H1 (cell line): ENCODE measurements around the gene MZT2A. TPM values are rescaled to one million over a fixed set of nuclear protein-coding genes. Genes with fewer than 3 reads are reported as not detected.
"Not testable (repeated sequence)": the region's sequence is repeated elsewhere in the genome, so short reads cannot be mapped to it uniquely, and the experiment has no call there.

Source experiments
- CTCF ChIA-PET: fragments of 300-600 bp; sonication (Branson Sonifier 250); formaldehyde crosslinking; loops from one replicate; lab custom pipeline; 2021; ENCODE audit not compliant: partially characterized antibody; lab: Charles Lee
- POLR2A ChIA-PET: fragments of 300-600 bp; sonication (Branson Sonifier 250); formaldehyde crosslinking; loops from one replicate; lab custom pipeline; 2021; ENCODE audit warnings: inconsistent platforms; ENCODE audit not compliant: partially characterized antibody; lab: Charles Lee
- DNase-seq, 2 experiments: peaks; one replicate each; pipeline versions ENCODE4 v3.0.0 to v3.0.0-alpha.2; 2010 to 2022; ENCODE audit warnings: low spot score in 2 of 2, low read depth in 1 of 2, mixed read lengths in 1 of 2
- FAIRE-seq: peaks from 2 replicates; lab custom pipeline; 2011; peaks lifted over from hg19 to GRCh38; lab: Jason Lieb, UNC
- H2AFZ ChIP-seq: 2 replicates; pipeline ENCODE4 v1.8.1; 2012; ENCODE audit warnings: low read length, inconsistent platforms
- H2AK5ac ChIP-seq: 2 replicates; pipeline ENCODE4 v1.6.1; 2013; ENCODE audit warnings: low read depth, low read length
- H2BK120ac ChIP-seq: replicated peaks from 2 replicates; pipeline ENCODE3; 2013; ENCODE audit warnings: low read depth, low read length, inconsistent platforms
- H2BK12ac ChIP-seq: 2 replicates; pipeline ENCODE4 v1.6.1; 2013; ENCODE audit warnings: low read depth, low read length
- H2BK15ac ChIP-seq: 2 replicates; pipeline ENCODE4 v1.6.1; 2013; ENCODE audit warnings: low read length
- H2BK20ac ChIP-seq: 2 replicates; pipeline ENCODE4 v1.6.1; 2013; ENCODE audit warnings: low read length
- H2BK5ac ChIP-seq: 2 replicates; pipeline ENCODE4 v1.6.1; 2013; ENCODE audit warnings: low read depth, low read length
- H3K14ac ChIP-seq: 2 replicates; pipeline ENCODE4 v1.6.1; 2013; ENCODE audit warnings: inconsistent platforms; ENCODE audit not compliant: insufficient read length
- H3K18ac ChIP-seq: 2 replicates; pipeline ENCODE4 v1.6.1; 2013; ENCODE audit warnings: low read length; ENCODE audit errors: extremely low read depth
- H3K23ac ChIP-seq: 2 replicates; pipeline ENCODE4 v1.6.1; 2013; ENCODE audit warnings: inconsistent platforms; ENCODE audit not compliant: insufficient read length
- H3K23me2 ChIP-seq: 2 replicates; pipeline ENCODE4 v1.6.1; 2013; ENCODE audit warnings: low read depth, low read length
- H3K27ac ChIP-seq: 2 replicates; pipeline ENCODE4 v1.6.1; 2011; ENCODE audit warnings: low read depth, low read length, inconsistent platforms
- H3K27me3 ChIP-seq, 4 experiments: replicated peaks in 1 of 4; 1 replicate in 1 of 4; 2 replicates in 3 of 4; pipeline versions ENCODE4 v1.6.1 to v1.8.1; 2011 to 2013; ENCODE audit warnings: low read length in 3 of 4, mild to moderate bottlenecking in 3 of 4, inconsistent platforms in 2 of 4, mixed read lengths in 2 of 4, moderate library complexity in 1 of 4; ENCODE audit not compliant: control insufficient read depth in 3 of 4, insufficient read depth in 3 of 4; ENCODE audit errors: extremely low read depth in 1 of 4
- H3K36me3 ChIP-seq, 4 experiments: 2 replicates each; pipeline versions ENCODE4 v1.6.1 to v1.8.1; 2011 to 2013; ENCODE audit warnings: mild to moderate bottlenecking in 4 of 4, low read length in 3 of 4, moderate library complexity in 2 of 4, control low read depth in 1 of 4, inconsistent platforms in 1 of 4; ENCODE audit not compliant: insufficient read depth in 4 of 4, control insufficient read depth in 2 of 4
- H3K4ac ChIP-seq: replicated peaks from 2 replicates; pipeline ENCODE3; 2013; ENCODE audit warnings: low read length, low read depth, mixed read lengths, inconsistent platforms; ENCODE audit not compliant: insufficient read length
- H3K4me1 ChIP-seq, 4 experiments: replicated peaks in 1 of 4; 1 replicate in 1 of 4; 2 replicates in 3 of 4; pipeline versions ENCODE4 v1.6.1 to v1.8.1; 2011 to 2013; ENCODE audit warnings: low read length in 3 of 4, inconsistent platforms in 2 of 4, mixed read lengths in 1 of 4; ENCODE audit not compliant: insufficient read depth in 4 of 4, control insufficient read depth in 3 of 4
- H3K4me2 ChIP-seq, 2 experiments: 2 replicates each; pipeline versions ENCODE4 v1.6.1 to v1.8.1; 2011 to 2013; ENCODE audit warnings: low read depth in 2 of 2, low read length in 2 of 2, control low read depth in 1 of 2, inconsistent platforms in 1 of 2, mild to moderate bottlenecking in 1 of 2; ENCODE audit not compliant: insufficient read depth in 1 of 2
- H3K4me3 ChIP-seq, 4 experiments: fragments of 200-600, 300-600 bp in 1 of 4; sonication (generic), shearing (Covaris generic), sonication (Bioruptor Twin) in 1 of 4; 2 replicates each; pipeline versions ENCODE4 v1.5.1 to v1.8.1; 2011 to 2016; ENCODE audit warnings: low read length in 4 of 4, low read depth in 3 of 4, control low read depth in 2 of 4, inconsistent platforms in 2 of 4, mild to moderate bottlenecking in 2 of 4, mixed read lengths in 1 of 4, moderate library complexity in 1 of 4; ENCODE audit not compliant: insufficient read depth in 2 of 4; ENCODE audit errors: extremely low read depth in 1 of 4
- H3K56ac ChIP-seq: replicated peaks from 2 replicates; pipeline ENCODE3; 2013; ENCODE audit warnings: low read depth, mild to moderate bottlenecking, mixed read lengths, low read length, inconsistent platforms; ENCODE audit not compliant: insufficient read length
- H3K79me1 ChIP-seq: 2 replicates; pipeline ENCODE4 v1.6.1; 2013; ENCODE audit warnings: low read depth, low read length, control low read depth
- H3K79me2 ChIP-seq, 2 experiments: 2 replicates each; pipeline versions ENCODE4 v1.6.1 to v1.8.1; 2012 to 2013; ENCODE audit warnings: low read length in 2 of 2, mild to moderate bottlenecking in 2 of 2, inconsistent platforms in 1 of 2; ENCODE audit not compliant: insufficient read depth in 2 of 2, control insufficient read depth in 1 of 2
- H3K9ac ChIP-seq, 4 experiments: replicated peaks in 1 of 4; 1 replicate in 1 of 4; 2 replicates in 3 of 4; pipeline versions ENCODE4 v1.6.1 to v1.8.1; 2011 to 2013; ENCODE audit warnings: low read depth in 3 of 4, low read length in 3 of 4, control low read depth in 2 of 4, mild to moderate bottlenecking in 2 of 4, moderate library complexity in 2 of 4, inconsistent platforms in 1 of 4; ENCODE audit errors: extremely low read depth in 1 of 4
- H3K9me3 ChIP-seq, 2 experiments: 2 replicates each; pipeline versions ENCODE4 v1.6.1 to v1.8.1; 2012 to 2013; ENCODE audit warnings: mild to moderate bottlenecking in 2 of 2, moderate library complexity in 2 of 2, control low read depth in 1 of 2, inconsistent platforms in 1 of 2, low read depth in 1 of 2, low read length in 1 of 2, mixed read lengths in 1 of 2; ENCODE audit not compliant: insufficient read depth in 2 of 2
- H4K20me1 ChIP-seq, 2 experiments: replicated peaks in 1 of 2; 2 replicates each; pipeline versions ENCODE3 to v1.8.1; 2011 to 2013; ENCODE audit warnings: inconsistent platforms in 2 of 2, low read length in 2 of 2, mild to moderate bottlenecking in 1 of 2; ENCODE audit not compliant: insufficient read depth in 2 of 2, control insufficient read depth in 1 of 2
- H4K5ac ChIP-seq: 2 replicates; pipeline ENCODE4 v1.6.1; 2013; ENCODE audit warnings: low read length, low read depth, mixed read lengths, inconsistent platforms; ENCODE audit not compliant: insufficient read length
- H4K8ac ChIP-seq: 2 replicates; pipeline ENCODE4 v1.8.0; 2013; ENCODE audit warnings: mild to moderate bottlenecking, moderate library complexity, low read length, inconsistent platforms; ENCODE audit not compliant: insufficient read depth; ENCODE audit errors: extremely low read depth
- H4K91ac ChIP-seq: replicated peaks from 2 replicates; pipeline ENCODE3; 2013; ENCODE audit warnings: low read length, mixed read lengths, inconsistent platforms; ENCODE audit not compliant: insufficient read length
- WGBS, 2 experiments: shearing (Covaris generic) in 1 of 2; methylation state at CpG; one replicate each; pipeline versions ENCODE4 v1.1.6 to v1.1.7; 2013 to 2015; ENCODE audit warnings: low lambda C conversion rate in 2 of 2, mixed read lengths in 2 of 2, inconsistent platforms in 1 of 2, low coverage in 1 of 2, missing lambda C conversion rate in 1 of 2; ENCODE audit not compliant: insufficient replicate concordance in 2 of 2, insufficient coverage in 1 of 2, insufficient read length in 1 of 2; ENCODE audit errors: extremely low coverage in 1 of 2, missing lambda C conversion rate in 1 of 2; 5-methylcytosine and 5-hydroxymethylcytosine counted together
- polyA plus RNA-seq, 7 experiments: library from polyadenylated mRNA; depleted of rRNA in 3 of 7; stranded (reverse) in 5 of 7; unstranded in 2 of 7; fragments of >200 nt in 5 of 7; fragments of 200-250 nt in 2 of 7; gene quantifications; 1 replicate in 5 of 7; 2 replicates in 1 of 7; 4 replicates in 1 of 7; pipeline versions ENCODE4 v1.2.1 to v1.2.3, GENCODE V29; 2011 to 2013; ENCODE audit warnings: missing spikeins in 2 of 7, mixed read lengths in 2 of 7
- total RNA-seq: library from RNA; stranded (reverse); fragmentation: NEBNext Ultra II Directional; extraction: Animal tissue kit (Norgen Biotek cat#: 25700); gene quantifications from 2 replicates; pipeline ENCODE4 v1.2.1, GENCODE V29; 2021

MZT2A gene
- total and polyA plus RNA-seq, 2 of the 8 experiments (the other 6 are each of a cell fraction or from before 2014, with no cell fraction given) = 116 to 120 TPM

DNA sequence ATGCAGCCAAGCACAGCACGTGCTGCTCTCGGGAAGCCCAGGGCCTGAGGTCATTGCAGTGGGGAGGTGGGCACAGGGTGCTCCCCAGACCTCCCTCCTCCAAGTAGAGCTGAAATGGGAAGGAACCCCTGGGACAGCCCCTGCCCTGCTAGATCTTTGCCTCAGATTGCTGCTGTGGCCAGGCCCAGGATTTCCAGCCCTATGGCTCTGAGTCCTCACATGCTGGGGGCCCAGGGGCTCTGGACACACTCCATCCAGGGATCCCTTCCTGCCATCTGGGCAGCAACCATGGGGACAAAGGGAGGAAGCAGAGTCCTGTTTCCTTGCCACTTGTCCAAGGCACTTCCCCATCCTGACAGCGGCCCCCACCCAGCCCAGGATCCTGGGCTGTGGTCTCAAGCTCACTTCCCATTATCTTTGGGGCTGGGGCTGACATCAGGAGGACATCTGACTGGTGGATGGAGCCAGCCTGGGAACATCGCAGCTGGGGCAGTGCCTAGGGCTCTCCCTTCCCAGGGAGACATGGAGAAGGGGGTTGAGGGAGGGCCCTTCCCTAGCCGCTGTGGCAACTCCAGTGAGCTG lies 37.8 kb upstream of the MZT2A start:
- H4K20me1 ChIP-seq, CTCF ChIA-PET, H3K4ac ChIP-seq, H4K91ac ChIP-seq, H3K23ac ChIP-seq, H2AFZ ChIP-seq, H3K23me2 ChIP-seq, H3K14ac ChIP-seq, H3K18ac ChIP-seq, H3K56ac ChIP-seq, H2BK5ac ChIP-seq, H3K4me3 ChIP-seq, H3K36me3 ChIP-seq, POLR2A ChIA-PET, H2BK20ac ChIP-seq, H3K4me1 ChIP-seq, H3K27ac ChIP-seq, H3K9ac ChIP-seq, H3K79me2 ChIP-seq, H2BK15ac ChIP-seq, H2BK120ac ChIP-seq, FAIRE-seq, H4K5ac ChIP-seq, H3K27me3 ChIP-seq, H2BK12ac ChIP-seq, H3K4me2 ChIP-seq, H3K9me3 ChIP-seq, H3K79me1 ChIP-seq, H4K8ac ChIP-seq, H2AK5ac ChIP-seq: not testable (repeated sequence)
- 100% methylated on average over 2 of the region's 5 CpGs; no CpG with 5 or more reads in 1 of the 2 experiments for WGBS, 2 experiments
- peak in 1 of 2 experiments; percentile 40 for DNase-seq
